Lower leg skin (tissue), 4 donors: Measurements from ENCODE around the gene TES. TPM values are rescaled to one million over a fixed set of nuclear protein-coding genes. Genes with fewer than 3 reads are reported as not detected.

ENCODE experiments used
- DNase-seq, 2 donors: peaks; one replicate each; pipeline ENCODE4 v3.0.0-alpha.2; 2019; ENCODE audit warnings: low spot score in 2 of 2
- H3K4me3 ChIP-seq: fragments of 200-600 bp; sonication (generic); 2 replicates; pipeline ENCODE4 v1.5.1; 2017; ENCODE audit warnings: mild to moderate bottlenecking, low read depth; ENCODE audit not compliant: poor library complexity, severe bottlenecking
- POLR2A ChIP-seq, 2 donors: fragments of 450-650 bp; IDR thresholded peaks; one replicate each; pipeline ENCODE4 v1.6.1; 2016 to 2017; ENCODE audit warnings: antibody characterized with exemption in 2 of 2, mild to moderate bottlenecking in 1 of 2, moderate library complexity in 1 of 2
- WGBS, 2 donors: methylation state at CpG; one replicate each; pipeline ENCODE4 v1.1.5; 2018; 5-methylcytosine and 5-hydroxymethylcytosine counted together
- intact Hi-C: fragments of 100-400 bp; cut with DNase I; formaldehyde crosslinking; loops from one replicate; pipeline ENCODE4 v1.15.0; 2023; ENCODE audit warnings: low total_unique reads
- total RNA-seq, 4 donors: library from RNA; depleted of rRNA; stranded (reverse); fragments of >200 nt; gene quantifications; one replicate each; pipeline ENCODE4 v1.1.0, GENCODE V29; 2016
- TF ChIP-seq, protein P1 (sequence below), 3 donors: fragments of 450-650 bp; IDR thresholded peaks; one replicate each; pipeline ENCODE4 v1.5.1; 2016; ENCODE audit warnings: antibody characterized with exemption in 3 of 3, mild to moderate bottlenecking in 3 of 3, moderate library complexity in 2 of 3

TES gene
- total RNA-seq, 4 donors from 2014 or later = 34.1 to 61.5 (median 46.5) TPM

DNA sequence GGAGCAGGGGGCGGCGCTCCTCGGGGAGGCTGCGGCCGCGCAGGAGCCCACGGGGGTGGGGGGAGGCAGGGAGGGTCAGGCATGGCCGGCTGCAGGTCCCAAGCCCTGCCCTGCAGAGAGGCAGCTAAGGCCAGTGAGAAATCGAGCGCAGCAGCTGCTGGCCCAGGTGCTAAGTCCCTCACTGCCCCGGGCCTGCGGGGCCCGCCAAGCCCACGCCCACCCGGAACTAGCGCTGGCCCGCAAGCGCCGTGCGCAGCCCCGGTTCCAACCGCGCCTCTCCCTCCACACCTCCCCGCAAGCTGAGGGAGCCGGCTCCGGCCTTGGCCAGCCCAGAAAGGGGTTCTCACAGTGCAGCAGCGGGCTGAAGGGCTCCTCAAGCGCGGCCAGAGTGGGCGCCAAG is 28.3 kb upstream of the TES start:
- 95 to 96% methylated on average over 14 to 30 of the region's 30 CpGs for WGBS, 2 donors
- intact Hi-C loops = loop anchor here (5.0 kb wide), 1 partner anchor 55 kb away; no protein-coding TSS in a partner anchor
- no peak overlapping the region for H3K4me3 ChIP-seq
- no peak for TF ChIP-seq POLR2A (IDR thresholded peaks at IDR 0.05)
- TF ChIP-seq, protein P1, sequence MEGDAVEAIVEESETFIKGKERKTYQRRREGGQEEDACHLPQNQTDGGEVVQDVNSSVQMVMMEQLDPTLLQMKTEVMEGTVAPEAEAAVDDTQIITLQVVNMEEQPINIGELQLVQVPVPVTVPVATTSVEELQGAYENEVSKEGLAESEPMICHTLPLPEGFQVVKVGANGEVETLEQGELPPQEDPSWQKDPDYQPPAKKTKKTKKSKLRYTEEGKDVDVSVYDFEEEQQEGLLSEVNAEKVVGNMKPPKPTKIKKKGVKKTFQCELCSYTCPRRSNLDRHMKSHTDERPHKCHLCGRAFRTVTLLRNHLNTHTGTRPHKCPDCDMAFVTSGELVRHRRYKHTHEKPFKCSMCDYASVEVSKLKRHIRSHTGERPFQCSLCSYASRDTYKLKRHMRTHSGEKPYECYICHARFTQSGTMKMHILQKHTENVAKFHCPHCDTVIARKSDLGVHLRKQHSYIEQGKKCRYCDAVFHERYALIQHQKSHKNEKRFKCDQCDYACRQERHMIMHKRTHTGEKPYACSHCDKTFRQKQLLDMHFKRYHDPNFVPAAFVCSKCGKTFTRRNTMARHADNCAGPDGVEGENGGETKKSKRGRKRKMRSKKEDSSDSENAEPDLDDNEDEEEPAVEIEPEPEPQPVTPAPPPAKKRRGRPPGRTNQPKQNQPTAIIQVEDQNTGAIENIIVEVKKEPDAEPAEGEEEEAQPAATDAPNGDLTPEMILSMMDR (IDR thresholded peaks at IDR 0.05) = no peak
- no peak for DNase-seq

DNA sequence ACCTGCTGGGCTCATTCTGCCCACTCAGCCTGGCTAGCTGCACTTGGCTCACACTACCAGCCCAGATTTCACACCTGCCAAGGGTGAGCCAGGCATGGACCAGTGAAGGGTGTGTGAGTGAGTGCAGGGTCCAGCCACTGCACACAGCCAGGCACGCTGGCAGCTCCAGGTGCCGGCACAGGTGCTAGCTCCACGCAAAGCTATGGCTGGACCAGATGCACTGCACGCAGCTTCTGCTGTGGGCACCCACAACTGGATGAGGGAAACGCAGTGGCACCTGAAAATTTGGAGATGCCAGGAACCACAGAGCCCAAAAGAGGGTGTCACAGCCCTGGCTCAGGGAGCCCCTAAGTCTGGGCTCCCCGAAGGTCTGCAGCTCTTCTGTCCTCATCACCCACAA is 24.9 kb upstream of the TES start:
- 94 to 97% methylated on average over 4 to 6 of the region's 6 CpGs for WGBS, 2 donors
- DNase-seq = no peak
- H3K4me3 ChIP-seq = no peak overlapping the region
- TF ChIP-seq, protein P1 (IDR thresholded peaks at IDR 0.05) = no peak
- TF ChIP-seq POLR2A (IDR thresholded peaks at IDR 0.05) = no peak
- intact Hi-C loops = no loop called here

DNA sequence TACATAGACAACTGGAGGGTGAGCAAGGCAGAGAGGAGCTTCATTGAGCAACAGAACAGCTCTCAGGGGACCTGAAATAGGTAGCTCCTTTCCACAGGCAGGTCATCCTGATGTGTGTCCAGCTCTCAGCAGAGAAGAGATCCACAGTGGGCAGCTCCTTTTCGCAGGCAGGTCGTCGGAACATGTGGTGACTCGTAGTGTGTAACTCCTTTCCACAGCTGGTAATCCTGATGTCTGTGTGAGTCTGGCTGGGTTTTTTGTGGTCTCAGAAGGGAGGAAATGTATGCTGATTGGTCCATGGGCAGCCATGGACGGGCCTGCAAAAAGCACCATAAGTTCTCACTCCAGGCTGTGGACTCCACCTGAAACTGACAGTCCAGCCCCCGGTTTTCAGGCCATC is 24.4 kb upstream of the TES start:
- WGBS, 2 donors = 92 to 96% methylated on average over 6 of the region's 6 CpGs
- no peak overlapping the region for H3K4me3 ChIP-seq
- no peak for DNase-seq
- TF ChIP-seq, protein P1 (IDR thresholded peaks at IDR 0.05) = no peak
- no peak for TF ChIP-seq POLR2A (IDR thresholded peaks at IDR 0.05)
- intact Hi-C loops = no loop called here

DNA sequence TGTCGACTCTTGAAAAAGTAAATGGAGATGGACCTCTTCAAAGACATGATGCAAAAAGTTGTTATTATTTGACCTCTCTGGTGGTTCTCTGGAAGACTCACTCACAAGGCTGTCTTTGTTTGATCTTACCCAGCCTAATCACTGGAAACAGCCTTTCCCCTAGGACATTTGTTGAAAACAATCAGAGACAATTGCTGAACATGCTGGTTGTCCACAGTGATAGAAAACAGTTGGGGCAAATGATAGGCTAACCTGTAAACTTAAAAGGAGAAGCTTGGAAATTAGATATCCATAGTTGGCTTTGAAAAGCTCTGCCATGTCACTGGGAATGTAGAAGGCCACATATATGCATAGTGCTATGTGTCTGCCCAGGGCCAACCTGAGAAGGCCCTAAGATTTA is 22.9 kb upstream of the TES start:
- no peak for TF ChIP-seq POLR2A (IDR thresholded peaks at IDR 0.05)
- DNase-seq = no peak
- whole genome bisulfite sequencing, 2 donors = 92 to 97% methylated on average over 1 of the region's 1 CpG
- intact Hi-C loops = no loop called here
- no peak overlapping the region for H3K4me3 ChIP-seq

DNA sequence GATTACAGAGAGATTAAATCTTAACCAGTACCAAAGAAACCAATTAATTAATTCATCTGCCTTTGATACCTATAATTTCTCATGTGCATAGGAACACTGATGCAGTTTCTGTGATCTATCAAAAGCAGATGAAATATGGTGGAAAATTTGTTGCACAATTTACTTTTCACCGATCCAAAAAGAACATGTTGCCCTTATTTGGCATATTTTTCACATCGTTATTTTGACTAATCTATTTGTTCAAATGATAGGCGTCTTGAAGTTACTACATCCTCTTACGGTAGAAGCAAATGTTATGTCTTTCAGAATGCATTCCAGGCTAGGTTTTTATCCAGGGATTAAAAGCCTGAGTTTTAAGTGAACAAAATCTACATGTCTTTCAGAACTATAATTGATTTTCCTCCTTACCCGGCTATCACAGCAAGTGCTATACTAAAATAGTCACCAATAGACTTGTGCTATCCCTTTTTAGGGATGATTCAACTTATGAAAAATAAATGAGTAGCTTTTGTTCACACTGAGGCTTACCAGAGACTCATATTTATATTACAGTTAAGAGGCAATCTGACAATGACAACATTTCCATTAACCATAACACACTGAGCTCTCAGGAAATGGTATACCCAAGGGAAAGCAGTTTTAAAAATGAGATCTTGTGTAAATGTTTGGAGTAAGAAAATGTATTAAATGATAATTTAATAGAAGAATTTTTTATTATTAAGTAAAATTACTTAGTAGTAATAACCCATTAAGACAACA is 16.8 kb upstream of the TES start:
- DNase-seq = no peak
- H3K4me3 ChIP-seq = no peak overlapping the region
- intact Hi-C loops = no loop called here
- TF ChIP-seq, protein P1 (IDR thresholded peaks at IDR 0.05) = no peak
- no peak for TF ChIP-seq POLR2A (IDR thresholded peaks at IDR 0.05)
- WGBS, 2 donors = 67 to 75% methylated on average over 5 of the region's 5 CpGs

DNA sequence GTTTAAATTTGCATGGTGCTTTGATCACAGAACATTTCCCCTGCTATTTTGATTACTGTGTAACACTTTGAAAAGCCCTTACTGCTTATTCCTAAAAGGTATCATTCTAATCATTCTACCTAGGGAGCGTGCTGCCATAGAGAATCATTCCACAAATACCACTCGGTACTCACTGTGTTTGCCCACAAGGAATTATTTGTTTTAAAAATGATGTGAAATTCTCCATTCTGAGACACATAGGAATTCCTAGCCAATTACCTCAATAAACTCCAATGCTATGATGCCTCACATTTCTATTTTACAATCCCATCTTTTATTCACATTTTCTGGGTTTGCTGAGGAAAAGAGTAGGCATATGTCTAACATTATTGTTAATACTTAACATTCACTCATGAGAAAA is 16.2 kb upstream of the TES start:
- TF ChIP-seq, protein P1 (IDR thresholded peaks at IDR 0.05) = no peak
- TF ChIP-seq POLR2A (IDR thresholded peaks at IDR 0.05) = no peak
- WGBS, 2 donors = 84 to 92% methylated on average over 2 of the region's 2 CpGs
- DNase-seq = no peak
- intact Hi-C loops = no loop called here
- H3K4me3 ChIP-seq = no peak overlapping the region
